Dermis microvascular lymphatic vessel endothelial cell (primary cell): ENCODE measurements around the gene DLEC1. TPM values are rescaled to one million over a fixed set of nuclear protein-coding genes. Genes with fewer than 3 reads are reported as not detected.

ENCODE experiments used
- DNase-seq, 2 donors: peaks; one replicate each; pipeline versions ENCODE4 v3.0.0 to v3.0.0-alpha.2; 2010; ENCODE audit warnings: low read depth in 2 of 2
- total RNA-seq: library from RNA; depleted of rRNA; stranded (reverse); fragments of >200 nt; gene quantifications from 2 replicates; pipeline ENCODE4 v1.2.1, GENCODE V29; 2014

Gene DLEC1
- total RNA-seq, 1 donor from 2014 or later, result under 0.01 TPM

DNA sequence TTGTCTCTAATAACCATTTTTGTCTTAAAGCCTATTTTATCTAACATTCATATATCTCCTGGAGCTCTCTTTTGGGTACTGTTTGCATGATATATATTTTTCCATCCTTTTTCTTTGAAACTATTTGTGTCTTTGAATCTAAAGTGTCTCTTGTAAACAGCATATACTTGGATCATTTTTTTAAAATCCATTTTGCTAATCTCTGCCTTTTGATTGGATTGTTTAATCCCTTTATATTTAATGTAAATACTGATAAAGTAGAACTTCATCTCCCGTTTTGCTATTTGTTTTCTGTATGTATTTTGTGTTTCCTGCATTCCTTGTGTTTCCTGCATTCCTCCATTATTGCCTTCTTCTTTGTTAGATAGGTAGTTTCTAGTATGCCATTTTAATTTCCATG, 66.5 kb downstream of the DLEC1 start:
- DNase-seq, result no peak

DNA sequence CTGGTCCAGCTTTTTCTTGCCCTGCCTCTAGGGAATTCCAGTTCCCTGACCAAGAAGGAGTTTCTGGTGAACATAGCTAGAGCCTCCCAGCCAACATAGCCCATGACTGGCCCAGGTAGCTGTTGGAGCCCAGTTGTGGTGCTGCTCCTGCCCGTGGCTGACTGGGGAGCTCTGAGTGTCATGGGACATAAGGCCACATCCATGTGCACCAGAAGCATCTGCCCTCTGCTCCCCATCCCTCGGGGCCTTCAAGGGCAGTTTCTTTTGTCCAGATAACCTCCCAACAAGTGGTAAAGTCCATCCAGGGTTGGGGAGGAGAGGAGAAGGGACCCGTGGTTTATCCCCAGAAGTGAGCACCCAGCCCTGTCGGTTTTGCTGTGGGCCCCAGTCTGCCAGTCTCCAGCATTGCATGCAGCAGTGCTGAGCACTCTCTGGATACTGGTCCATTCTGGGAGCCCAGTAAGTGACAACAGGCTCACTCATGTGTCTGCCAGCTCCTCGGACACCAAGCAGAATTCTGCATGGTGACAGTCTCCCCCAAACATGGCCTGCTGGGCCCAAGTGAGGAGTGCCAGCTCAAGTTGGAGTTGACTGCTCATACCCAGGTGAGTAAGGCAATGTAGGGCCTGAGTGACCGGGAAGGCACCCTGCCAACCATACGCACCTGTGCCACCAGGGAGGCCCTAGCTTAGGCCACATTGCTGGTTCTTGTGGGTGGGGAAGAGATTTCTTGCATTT, 69.1 kb downstream of the DLEC1 start:
- no peak for DNase-seq

DNA sequence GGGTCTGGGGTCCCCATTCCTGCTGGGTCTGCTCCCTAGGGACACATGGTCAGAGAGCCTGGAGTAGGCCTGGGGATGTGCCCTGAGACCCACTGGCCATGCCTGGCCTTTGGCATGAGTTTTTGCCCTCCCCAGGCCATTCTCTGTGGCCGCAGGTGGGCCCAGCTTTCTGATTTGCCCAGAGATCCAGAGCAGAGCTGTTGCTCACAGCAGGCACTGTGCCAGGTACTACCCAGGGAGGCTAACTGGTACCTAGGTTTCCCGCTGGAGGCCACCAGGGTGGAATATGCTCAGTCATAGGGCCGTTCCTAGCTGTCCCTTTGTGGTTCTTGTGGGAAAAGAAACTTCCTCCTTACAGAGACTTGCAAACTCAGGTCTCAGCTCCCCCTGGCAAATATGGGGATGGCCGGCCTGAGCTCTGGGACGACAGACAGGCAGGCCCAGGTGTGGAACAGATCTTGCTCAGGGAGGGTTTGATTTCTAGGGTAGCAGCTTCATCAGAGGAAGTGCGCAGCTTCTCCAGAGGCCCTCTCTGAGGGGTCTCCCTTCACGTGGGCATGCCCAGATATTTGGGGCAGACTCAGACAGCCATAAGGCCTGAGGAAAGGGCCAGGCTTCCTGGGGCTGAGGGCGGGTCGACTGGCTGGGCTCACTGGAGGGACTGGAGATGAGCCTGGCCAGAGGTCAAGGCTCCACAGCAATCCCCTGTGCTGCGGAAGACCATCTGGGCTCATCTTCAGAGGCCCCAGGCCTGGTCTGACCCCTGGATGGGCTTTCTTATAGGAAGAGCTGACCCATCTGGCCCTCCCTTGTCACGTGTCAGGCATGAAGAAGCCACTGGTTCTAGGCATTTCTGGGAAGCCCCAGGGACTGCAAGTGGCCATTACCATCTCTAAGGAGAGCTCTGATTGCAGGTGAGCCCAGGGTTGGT, 69.9 kb downstream of the DLEC1 start:
- no peak for DNase-seq

DNA sequence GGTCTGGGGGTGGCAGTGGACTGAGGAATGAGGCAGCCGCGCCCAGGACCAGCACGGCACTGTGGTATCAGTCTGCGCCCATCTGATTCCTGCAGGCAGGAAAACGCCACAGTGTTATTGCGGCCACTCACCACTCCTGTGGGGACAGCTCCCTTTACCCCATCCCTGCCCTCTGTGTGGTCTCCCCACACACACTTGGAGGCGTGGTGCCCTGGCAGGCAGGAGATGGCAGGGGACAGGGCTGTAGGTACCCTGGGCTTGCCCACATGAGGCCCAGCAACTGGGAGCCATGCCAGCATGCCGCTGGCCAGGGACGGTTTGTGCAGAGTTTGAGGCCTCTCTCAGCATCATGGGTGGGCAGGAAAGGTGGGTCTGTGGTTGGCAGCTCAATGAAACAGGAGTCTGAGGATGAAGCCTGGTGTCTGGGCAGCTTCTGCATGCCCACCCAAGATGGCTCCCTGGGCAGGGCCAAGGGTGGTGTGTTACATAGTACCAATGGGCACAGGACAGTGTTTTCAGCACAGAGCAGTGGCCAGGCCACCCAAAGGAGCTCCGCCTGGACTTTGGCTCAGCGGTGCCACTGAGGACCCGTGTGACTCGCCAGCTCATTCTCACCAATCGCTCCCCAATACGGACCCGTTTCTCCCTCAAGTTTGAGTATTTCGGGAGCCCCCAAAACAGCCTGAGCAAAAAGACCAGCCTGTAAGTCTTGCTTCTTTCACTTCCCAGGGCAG, 70.7 kb downstream of the DLEC1 start:
- DNase-seq, result no peak

DNA sequence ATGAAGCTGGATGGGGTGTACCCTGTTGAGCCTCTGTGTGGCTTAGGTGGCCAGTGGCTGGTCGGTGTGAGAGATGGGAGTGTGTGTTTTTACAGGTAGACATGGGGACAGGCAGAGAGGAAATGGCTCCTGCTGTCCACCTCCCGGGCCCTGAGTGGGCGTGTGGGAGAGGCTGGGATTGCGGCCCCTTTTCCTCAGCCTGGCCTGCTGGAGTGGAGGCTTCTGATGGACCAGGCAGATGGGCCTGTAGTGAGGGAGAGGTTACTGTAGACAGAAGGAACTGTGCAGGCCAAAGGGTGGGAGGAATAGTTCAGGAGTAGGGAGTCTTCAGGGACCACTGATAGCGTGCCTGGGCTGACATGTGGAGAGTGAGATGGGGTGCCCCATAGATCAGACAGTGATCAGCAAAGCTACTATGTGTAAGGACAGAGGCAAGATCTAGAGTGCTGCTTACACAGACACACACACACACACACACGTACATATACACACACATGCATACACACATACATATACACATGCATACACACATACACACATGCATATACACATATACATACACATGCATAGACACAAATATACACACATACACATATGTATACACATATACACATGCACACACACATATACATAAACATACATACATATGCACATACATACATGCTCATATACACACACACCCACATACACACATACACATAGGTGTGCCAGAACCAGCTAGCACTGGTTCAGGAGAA, 71.5 kb downstream of the DLEC1 start:
- DNase-seq, result no peak

DNA sequence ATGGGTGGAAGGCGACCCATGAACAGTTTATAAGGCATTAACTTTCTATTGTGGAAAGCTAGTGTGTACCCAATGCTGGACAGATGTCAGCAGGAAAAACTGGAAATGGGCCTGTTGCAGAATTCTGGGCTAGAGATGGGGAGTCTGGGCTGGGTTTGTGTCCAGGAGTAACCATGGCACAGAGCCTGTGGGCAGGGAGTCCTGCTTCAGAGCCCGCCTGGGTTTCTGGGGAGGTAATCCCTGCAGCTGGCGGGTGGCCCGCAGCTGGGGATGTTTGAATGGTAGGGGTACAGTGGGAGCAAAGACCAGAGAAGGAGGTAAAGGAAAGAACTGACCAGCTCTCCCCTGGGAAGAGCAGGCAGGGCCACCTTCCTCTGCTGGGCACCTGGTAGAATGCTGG, 72.2 kb downstream of the DLEC1 start:
- DNase-seq, result no peak

DNA sequence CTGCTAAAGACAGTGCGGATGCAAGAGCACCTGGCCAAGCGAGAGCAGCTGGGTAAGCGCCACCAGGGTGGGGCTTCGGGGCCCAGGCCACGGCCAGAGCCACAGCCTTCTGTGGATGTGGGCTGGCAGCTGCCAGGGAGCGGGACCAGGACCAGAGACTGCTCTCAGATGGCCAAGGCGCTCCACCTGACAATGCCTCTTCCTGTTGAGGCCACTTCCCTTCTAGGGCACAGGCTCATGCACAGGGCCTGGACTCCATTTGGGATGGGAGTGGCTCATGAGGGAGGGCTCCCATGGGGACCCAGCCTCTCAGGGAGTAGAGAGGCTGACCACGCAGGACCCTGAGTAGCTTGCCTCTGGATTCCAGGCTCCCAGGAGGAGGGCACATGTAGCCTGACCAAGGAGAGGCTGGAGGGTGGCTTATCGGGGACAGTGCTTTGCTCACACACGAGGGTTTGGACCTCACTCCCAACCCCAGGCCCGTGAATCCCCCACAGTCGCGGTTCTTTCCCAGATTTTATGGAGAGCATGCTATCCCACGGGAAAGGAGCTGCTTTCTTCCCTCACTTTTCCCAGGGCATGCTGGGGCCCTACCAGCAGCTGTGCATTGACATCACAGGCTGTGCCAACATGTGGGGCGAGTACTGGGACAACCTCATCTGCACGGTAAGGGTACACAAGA, 72.8 kb downstream of the DLEC1 start:
- no peak for DNase-seq

DNA sequence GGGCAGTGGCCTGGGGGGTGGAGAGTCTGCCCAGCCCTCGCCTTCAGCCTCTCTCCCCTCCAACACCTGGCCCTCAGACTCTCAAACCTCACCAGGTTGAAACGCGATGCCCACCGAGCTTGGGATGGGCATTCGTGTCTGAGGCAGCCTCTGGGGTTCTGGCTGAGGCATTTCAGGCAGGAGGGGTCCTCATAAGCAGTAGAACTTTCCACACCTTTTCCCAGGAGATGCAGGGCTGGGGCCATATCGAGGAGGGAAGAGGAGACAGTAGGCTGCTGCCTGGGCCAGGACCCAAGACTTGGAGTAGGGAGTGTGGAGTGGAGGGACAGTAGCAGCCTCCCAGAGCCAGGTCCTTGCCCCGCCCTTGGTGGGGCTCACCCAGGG, 73.4 kb downstream of the DLEC1 start:
- DNase-seq, result no peak

DNA sequence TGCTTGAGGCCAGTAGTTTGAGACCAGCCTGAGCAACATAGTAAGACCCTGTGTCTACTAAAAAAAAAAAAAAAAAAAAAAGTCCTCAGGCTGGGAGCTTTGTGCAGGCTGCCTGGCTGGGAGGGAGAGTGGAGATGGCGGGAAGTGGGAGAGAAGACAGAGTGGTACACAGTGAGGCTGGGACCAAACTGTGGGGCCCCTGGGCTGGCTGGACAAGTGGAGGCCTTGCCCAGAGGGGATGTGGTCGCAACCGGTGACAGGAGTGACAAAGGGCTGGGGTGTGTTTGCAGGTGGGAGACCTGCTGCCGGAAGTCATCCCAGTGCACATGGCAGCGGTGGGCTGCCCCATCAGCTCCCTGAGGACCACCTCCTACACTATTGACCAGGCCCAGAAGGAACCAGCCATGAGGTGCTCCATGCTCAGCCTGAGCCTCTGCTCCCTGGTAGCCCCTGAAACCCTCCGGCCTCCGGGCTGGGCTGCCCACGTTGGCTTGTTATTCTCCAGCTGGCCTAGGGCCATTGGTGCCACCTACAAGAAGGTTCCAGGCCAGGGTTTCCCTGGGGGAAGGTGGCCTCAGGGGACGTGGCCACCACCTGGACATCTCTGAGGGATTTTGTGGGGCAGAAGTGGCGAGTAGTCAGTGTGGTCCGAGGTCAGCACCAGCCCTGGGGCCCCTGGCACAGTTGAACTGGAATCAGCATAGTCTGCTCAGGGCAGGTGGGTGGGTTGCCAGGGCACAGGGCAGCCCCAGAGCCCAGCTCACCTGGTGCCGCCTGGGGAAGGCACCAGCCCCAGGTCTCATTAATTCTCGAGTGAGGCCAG, 75.3 kb downstream of the DLEC1 start:
- DNase-seq, result no peak

DNA sequence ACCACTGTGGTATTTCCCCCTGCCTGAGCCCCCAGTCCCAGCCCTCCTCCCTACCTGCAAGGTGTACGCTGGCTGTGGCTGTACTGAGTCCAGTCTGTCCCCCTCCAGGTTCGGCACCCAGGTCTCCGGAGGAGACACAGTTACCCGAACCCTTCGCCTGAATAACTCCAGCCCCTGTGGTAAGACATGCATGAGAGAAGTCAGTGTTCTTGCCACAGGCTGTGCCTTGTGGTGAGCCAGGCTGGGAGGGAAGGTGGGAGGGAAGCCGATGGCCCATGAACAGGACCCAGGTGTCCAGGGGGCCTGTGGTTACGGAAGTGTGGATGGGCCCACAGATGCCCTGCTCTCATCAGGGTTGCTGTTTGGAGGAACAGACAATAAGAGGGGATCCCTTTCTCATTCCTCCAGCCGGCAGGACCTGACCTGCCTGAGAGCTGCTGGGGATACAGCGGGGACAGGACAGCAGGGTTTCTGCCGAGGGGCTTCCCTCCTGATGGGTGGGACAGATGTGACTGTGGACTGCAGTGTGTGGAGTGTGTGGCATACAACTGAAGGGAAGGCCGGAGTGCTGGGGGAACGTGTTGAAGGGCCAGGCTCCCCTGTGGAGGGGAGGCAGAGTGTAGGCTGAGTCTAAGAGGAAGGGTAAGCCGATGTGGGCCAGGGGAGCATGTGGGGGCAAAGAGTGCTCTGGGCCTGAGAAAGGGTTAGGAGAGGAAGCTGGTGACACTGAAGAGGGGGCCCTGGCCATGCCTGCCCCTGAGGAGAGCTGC, 76.1 kb downstream of the DLEC1 start:
- no peak for DNase-seq

DNA sequence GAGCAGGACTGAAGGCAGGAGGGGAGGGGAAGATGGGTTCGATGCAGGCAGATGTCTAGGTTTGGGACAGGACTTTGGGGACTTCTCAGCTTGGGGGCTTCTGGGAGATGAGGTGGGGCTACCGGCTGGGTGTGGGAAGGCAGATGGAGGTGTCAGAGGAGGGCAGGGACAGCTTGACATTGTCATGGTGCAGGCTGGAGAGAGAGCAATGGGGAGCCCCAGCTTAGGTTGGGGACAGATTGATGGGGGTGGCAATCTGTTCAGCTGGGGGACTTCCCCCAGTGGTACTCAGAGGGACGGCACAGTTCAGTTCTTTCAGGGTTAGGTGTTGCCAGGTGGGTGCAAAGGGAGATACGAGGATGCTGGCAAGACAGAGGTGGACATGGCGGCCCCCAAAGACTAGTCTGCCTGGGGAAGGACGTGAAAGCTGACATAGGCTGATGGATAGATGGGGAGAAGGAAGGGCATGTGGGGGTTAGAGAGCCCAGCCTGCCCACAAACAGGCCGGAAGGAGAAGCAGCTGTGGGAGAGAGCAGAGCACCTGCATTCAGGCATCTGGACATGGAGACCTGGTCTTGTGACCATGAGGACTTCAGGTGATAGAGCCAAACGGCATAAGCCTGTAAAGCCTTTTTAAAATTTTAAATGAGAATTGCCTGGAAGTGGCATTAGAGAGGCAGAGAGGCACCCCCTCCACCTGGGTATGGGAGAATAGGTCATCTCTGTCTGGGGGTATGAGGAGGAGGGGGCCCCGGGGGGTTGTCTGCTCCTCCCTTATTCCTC, 76.8 kb downstream of the DLEC1 start:
- DNase-seq, result no peak

DNA sequence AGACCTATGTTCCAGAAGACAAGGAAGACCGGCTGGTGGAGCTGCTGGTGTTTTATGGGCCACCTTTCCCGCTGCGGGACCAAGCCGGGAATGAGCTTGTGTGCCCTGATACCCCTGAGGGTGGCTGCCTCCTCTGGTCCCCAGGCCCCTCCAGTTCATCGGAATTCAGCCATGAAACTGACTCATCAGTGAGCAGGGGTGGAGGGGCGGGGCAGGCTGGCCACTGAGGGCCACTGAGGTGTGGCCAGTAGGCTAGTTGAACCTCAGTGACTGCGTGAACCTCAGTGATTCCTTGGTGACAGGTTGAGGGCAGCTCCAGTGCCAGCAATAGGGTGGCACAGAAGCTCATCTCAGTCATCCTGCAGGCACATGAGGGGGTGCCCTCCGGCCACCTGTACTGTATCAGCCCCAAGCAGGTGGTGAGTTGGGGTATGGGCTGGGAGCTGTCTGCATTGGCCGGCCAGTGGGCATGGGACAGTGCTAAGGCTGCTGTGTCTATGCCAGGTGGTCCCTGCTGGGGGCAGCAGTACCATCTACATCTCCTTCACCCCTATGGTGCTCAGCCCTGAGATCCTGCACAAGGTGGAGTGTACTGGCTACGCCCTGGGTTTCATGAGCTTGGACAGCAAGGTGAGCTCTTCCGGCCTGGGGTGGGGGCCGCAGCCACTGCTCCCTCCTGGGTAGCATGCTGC, 77.6 kb downstream of the DLEC1 start:
- no peak for DNase-seq

DNA sequence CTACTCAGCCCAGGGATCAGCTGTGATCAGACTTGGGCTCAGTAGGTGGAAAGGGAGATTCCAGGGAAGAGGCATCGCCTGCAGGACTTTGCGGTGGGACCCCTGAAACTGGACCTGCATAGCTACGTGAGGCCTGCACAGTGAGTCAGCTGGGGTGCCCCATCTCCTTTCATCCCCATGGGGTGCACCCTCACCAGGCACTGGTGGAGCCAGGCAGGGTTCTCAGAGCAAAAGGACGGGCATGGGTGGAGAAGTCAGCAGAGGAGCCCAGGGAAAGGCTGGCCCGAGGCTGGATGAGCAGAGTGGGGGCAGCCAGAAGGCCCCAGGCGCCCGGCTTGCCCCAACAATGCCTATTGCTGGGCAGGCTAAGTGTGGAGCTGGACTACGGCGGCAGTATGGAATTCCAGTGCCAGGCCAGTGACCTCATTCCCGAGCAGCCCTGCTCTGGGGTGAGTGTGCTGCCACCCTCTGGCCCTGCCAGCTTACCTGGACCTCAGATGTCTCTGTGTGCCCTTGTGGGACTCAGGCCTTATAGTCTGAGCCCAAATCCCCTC, 78.2 kb downstream of the DLEC1 start:
- DNase-seq, result no peak

DNA sequence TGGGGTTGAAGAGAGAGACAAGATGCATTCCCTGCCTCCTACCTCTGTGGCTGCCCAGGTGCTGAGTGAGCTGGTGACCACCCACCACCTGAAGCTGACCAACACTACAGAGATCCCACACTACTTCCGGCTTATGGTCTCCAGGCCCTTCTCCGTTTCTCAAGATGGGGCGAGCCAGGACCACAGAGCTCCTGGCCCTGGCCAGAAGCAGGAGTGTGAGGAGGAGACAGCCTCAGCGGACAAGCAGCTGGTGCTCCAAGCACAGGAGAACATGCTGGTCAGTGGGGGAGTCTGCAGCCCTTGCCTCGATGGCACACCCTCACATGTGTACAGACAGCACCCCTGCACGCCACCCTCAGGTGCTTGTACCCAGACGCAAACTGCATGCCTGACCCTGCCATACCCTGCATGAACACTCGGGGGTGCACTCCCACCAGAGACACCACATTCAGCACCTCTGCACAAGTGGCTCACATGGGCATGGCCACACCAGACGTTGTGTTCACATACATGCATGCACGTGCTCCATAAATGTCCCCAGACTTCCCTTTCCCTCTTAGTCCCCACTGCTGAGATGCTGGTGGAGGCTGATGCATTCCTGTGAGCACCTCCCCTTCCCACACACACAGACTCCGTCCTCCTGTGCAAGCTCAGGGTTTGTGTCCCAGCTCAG, 78.9 kb downstream of the DLEC1 start:
- peak; percentile 41 to 66 for DNase-seq

DNA sequence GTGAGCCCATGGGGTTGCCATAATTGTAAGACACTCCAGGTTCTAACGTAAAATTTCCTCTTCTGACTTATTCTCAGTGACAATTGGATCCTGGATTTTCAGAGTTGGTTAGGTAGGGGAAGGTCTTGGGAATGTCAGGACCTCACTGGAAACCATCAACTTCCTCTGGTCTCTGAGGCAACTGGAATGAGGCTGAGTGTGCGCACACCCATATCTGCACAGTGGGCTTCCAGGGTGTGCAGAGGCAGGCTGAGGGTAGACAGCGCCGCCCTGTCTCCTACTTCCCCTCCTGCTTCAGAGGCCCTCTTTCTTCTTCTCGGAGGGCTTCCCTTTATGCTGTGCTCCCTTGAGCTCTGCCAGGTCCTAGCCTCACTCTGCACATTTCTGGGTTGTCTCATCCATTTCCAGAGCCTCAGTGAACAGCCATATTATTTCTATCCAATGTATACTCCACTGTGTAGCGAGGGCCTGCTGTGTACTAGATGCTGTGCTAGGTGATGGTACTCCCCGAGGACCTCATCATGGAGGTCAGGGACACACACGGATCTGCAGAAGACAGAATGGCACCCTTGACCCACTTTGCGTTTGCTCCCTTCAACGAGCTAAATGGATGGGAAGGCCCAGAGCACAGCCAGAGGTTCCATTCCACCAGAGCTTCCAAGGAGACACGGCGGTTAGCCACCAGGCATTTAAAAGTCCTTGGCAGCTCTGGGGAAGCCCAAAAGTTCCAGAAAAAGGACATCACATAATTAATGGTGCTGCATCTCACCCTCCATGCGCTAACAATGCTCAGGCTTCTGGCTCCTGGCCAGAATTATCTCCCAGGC, 79.6 kb downstream of the DLEC1 start:
- no peak for DNase-seq

DNA sequence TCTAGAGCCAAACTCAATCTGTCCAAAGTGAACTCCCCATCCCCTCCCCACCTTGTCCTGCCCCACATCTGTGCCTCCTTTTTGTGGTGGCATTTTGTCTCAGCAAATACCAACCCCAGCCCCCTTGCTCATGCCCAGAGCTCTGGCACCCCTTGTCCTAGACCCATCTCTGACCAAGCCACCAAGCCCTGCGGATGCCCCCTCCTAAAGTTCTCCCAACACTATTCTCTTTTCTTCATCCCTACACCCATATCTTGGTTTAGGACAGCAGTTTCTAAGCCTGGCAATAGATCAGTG, 80.2 kb downstream of the DLEC1 start:
- DNase-seq, result no peak
